RWPE2 (cell line): Measurements from ENCODE around the gene VEGFA.

Source experiments
- ATAC-seq: fragments of 200-7000 bp; cut with Tn5 transposase; 3 replicates; pipeline ENCODE4 v1.9.1; 2021; ENCODE audit warnings: low read depth
- DNase-seq: peaks from one replicate; pipeline ENCODE4 v3.0.0-alpha.2; 2020; ENCODE audit warnings: low spot score
- H3K27ac ChIP-seq: fragments of 450-650 bp; 2 replicates; pipeline ENCODE4 v1.5.1; 2017; ENCODE audit warnings: mild to moderate bottlenecking; ENCODE audit not compliant: poor library complexity, severe bottlenecking
- H3K27me3 ChIP-seq: fragments of 250-450 bp; sonication (Bioruptor Pico); 2 replicates; pipeline ENCODE4 v1.5.1; 2021; ENCODE audit warnings: mild to moderate bottlenecking, moderate library complexity; ENCODE audit not compliant: insufficient read depth, poor library complexity, severe bottlenecking
- H3K36me3 ChIP-seq: fragments of 250-450 bp; sonication (Bioruptor Pico); 2 replicates; pipeline ENCODE4 v1.5.1; 2020; ENCODE audit warnings: low read depth, mild to moderate bottlenecking, moderate library complexity
- H3K4me1 ChIP-seq: fragments of 250-450 bp; sonication (Bioruptor Pico); 2 replicates; pipeline ENCODE4 v1.5.1; 2021; ENCODE audit warnings: mild to moderate bottlenecking, moderate library complexity; ENCODE audit not compliant: insufficient read depth, poor library complexity, severe bottlenecking
- H3K4me3 ChIP-seq: fragments of 250-450 bp; sonication (Bioruptor Pico); 2 replicates; pipeline ENCODE4 v1.5.1; 2021; ENCODE audit warnings: mild to moderate bottlenecking, moderate library complexity; ENCODE audit not compliant: severe bottlenecking
- H3K9me3 ChIP-seq: fragments of 250-450 bp; sonication (Bioruptor Pico); 2 replicates; pipeline ENCODE4 v1.5.1; 2021; ENCODE audit warnings: mild to moderate bottlenecking, moderate library complexity; ENCODE audit not compliant: severe bottlenecking
- TF ChIP-seq, protein P1 (sequence below): fragments of 450-650 bp; IDR thresholded peaks from one replicate; pipeline ENCODE4 v1.5.1; 2017; ENCODE audit warnings: mild to moderate bottlenecking, moderate library complexity; ENCODE audit not compliant: poor library complexity, severe bottlenecking

The VEGFA gene

DNA sequence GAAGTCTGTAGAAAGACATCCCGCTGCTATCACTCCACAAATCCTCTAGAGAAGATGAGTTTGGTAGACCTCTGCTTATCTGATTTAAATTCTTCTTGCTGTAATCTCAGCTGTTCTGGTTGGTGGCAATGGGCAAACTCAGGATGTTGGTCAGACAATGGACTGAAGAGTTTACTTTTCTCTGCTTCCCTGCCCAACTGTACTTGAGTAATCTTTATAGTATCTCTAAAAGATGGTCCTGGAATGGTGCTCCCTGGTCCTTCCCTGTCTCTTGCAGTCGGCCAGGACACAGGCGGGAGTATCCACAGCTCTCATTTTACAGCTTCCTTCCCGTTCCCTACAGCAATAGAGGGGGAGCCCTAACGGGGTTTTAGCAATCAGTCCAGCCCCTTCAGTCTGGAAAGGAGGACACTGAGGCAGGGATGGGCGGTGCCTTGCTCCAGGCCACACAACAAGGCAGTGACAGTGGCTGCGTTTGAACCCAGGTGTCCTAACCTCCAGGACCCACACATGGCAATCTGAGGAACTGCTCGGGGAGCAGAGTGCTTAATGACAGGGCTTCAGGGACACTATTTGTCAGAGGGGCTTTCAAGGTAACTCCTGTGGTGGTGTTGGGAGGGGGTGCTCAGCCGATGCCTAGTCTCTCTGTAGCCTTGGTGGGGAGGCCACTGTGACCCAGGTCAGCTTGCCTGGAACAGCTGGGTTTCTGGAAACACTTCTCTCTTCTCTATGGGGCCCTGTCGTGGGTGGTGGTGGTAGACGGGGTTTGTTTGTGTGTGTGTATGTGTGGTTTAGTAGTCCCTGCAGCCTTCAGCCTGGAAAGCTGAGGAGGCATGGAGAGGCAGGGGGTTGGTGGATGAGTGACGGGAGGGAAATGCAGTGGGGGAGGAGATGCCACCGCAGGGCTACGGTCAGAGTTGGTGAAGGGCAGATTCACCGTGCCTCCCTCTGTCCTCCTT is 9.5 kb upstream of the VEGFA start:
- TF ChIP-seq, protein P1, sequence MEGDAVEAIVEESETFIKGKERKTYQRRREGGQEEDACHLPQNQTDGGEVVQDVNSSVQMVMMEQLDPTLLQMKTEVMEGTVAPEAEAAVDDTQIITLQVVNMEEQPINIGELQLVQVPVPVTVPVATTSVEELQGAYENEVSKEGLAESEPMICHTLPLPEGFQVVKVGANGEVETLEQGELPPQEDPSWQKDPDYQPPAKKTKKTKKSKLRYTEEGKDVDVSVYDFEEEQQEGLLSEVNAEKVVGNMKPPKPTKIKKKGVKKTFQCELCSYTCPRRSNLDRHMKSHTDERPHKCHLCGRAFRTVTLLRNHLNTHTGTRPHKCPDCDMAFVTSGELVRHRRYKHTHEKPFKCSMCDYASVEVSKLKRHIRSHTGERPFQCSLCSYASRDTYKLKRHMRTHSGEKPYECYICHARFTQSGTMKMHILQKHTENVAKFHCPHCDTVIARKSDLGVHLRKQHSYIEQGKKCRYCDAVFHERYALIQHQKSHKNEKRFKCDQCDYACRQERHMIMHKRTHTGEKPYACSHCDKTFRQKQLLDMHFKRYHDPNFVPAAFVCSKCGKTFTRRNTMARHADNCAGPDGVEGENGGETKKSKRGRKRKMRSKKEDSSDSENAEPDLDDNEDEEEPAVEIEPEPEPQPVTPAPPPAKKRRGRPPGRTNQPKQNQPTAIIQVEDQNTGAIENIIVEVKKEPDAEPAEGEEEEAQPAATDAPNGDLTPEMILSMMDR = no peak
- no peaks in the 10 kb centered on the region for H3K36me3 ChIP-seq

DNA sequence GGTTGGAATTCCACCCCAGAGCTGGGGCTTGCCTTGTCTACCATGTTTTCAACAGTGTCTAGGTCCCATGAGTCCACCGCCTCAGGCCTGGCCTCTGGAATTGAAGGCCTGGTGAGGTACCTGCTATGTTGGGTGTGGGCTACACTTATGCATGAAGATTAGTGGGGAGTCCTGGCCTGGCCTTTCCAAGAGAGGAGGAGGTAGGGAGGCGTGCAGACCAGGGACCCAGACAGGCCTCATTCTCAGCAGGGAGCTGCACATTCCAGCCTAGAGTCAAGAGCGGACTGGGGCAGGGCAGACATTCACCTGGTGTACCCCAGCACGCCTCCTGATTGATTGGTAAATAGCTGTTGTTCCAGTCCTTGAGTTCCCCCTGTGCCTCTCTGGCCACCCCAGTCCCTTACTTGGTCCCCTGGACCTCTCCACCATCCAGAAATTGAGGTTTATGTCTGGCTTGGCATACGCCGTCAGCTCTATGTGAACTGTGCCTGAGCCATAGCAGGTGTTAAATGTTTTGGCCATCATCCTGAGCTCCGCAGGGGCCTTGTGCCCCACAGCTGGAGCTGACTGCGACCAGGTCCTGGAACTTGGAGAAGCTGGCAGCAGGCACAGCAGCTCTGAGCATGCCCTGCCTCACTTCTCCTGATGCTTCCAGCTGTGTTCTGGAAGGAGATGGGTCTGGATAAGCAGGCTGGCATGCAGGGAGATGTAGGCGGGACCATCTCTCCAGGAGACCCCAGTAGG is 8.2 kb upstream of the VEGFA start:
- H3K36me3 ChIP-seq = no peaks in the 10 kb centered on the region
- no peaks in the 10 kb centered on the region for H3K4me1 ChIP-seq
- TF ChIP-seq, protein P1 = no peak
- no peaks in the 10 kb centered on the region for H3K27me3 ChIP-seq
- H3K4me3 ChIP-seq = no peak overlapping the region
- no peak for ATAC-seq
- no peaks in the 10 kb centered on the region for H3K9me3 ChIP-seq
- no peak overlapping the region for H3K27ac ChIP-seq
- DNase-seq = peak; percentile 25

More for the DNA sequence above, 9.5 kb upstream of the VEGFA start:
- no peaks in the 10 kb centered on the region for H3K27me3 ChIP-seq
- H3K4me1 ChIP-seq = no peaks in the 10 kb centered on the region
- H3K27ac ChIP-seq = no peak overlapping the region
- no peak overlapping the region for H3K4me3 ChIP-seq
- DNase-seq (no peak), ATAC-seq (no peak)
- H3K9me3 ChIP-seq = no peaks in the 10 kb centered on the region

DNA sequence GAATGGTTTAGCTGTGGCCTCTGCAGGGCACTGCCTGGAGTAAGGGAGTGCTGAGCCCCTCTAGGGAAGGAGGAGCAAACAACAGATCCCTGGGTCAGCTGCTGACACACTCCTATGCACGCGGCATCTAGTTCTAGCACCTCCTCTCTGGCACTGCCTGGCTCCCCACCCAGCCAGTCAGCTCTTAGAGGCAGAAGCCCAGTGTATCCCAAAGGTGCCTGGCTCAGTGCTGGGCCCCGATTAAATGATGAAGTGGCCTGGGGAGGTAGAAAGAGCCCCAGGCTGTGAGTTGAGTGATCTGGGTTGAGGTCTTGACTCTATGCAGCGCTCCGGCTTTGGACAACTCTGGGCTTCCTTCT is 7.6 kb upstream of the VEGFA start:
- Histone ChIP-seq H3K9me3 (no peaks in the 10 kb centered on the region), H3K4me3 (no peak overlapping the region), H3K27ac (no peak overlapping the region), H3K36me3 (no peaks in the 10 kb centered on the region), H3K27me3 (no peaks in the 10 kb centered on the region), H3K4me1 (no peaks in the 10 kb centered on the region)
- ATAC-seq = no peak
- peak; percentile 34 for DNase-seq
- TF ChIP-seq, protein P1 = no peak

DNA sequence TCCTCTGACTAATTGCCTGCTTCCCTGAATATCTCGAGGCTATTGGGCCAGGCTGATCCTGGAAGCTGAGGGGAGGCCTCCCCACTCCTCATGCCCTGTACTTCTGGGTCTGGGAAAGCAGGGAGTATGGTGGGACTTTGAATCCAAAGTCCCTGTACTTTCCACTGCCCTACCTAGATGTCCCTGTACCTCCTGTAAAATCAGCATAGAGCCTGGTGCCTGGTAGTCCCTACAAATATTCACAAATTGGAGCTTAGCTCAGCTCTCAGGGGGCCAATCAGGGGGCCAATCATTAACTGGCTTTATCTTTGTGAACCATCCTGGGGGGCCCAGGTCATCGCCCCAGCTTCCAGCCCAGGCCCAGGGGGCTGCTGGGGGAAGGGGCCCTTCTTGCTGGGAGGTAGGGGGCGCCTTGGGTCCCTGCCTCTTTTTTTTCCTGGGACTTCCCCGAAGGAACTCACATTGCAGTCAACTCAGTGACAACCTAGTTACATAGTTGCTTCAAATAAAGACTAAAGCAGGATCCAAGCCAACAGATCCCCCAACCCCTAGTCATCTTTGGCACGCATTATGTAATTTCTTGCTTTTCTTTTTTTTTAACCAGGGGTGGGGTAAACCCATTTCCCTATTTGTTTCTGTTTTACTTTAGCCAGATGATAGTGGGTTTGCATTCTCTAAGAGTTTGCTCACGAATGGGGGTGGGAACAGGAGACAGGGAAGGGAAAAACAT is 6.9 kb upstream of the VEGFA start:
- peak; percentile 7 for DNase-seq

More for the DNA sequence above, 6.9 kb upstream of the VEGFA start:
- TF ChIP-seq, protein P1 = no peak
- Histone ChIP-seq H3K27ac (no peak overlapping the region), H3K9me3 (no peaks in the 10 kb centered on the region), H3K36me3 (no peaks in the 10 kb centered on the region), H3K4me1 (no peaks in the 10 kb centered on the region), H3K27me3 (no peaks in the 10 kb centered on the region), H3K4me3 (no peak overlapping the region)
- ATAC-seq = no peak
